Kidney (tissue), 14 donors: ENCODE results near the gene CCDC81. TPM values are rescaled to one million over a fixed set of nuclear protein-coding genes. Genes with fewer than 3 reads are reported as not detected.
A peak's percentile ranks its signal among the peaks of the same experiment; 100 is the strongest.

ENCODE experiments used
- DNase-seq, 5 donors: peaks; one replicate each; pipeline ENCODE4 v3.0.0-alpha.2; 2013 to 2020
- FAIRE-seq: peaks from 2 replicates; lab custom pipeline; 2012; peaks lifted over from hg19 to GRCh38; lab: Jason Lieb, UNC
- H3K27ac ChIP-seq, 2 donors: one replicate each; pipeline ENCODE4 v1.7.0; 2013; ENCODE audit warnings: low read depth in 2 of 2, low read length in 2 of 2, inconsistent platforms in 1 of 2
- H3K27me3 ChIP-seq: one replicate; pipeline ENCODE4 v1.7.1; 2013; ENCODE audit warnings: low read length, inconsistent platforms; ENCODE audit not compliant: control insufficient read depth, insufficient read depth
- H3K36me3 ChIP-seq, 3 donors: one replicate each; pipeline versions ENCODE4 v1.7.0 to v1.7.1; 2013; ENCODE audit warnings: low read length in 3 of 3, control low read depth in 1 of 3, inconsistent platforms in 1 of 3; ENCODE audit not compliant: insufficient read depth in 3 of 3, control insufficient read depth in 2 of 3
- H3K4me1 ChIP-seq, 3 donors: one replicate each; pipeline versions ENCODE4 v1.7.0 to v1.7.1; 2013; ENCODE audit warnings: low read length in 3 of 3, inconsistent platforms in 1 of 3, low read depth in 1 of 3; ENCODE audit not compliant: control insufficient read depth in 2 of 3, insufficient read depth in 2 of 3
- H3K4me3 ChIP-seq, 3 donors: one replicate each; pipeline versions ENCODE4 v1.7.0 to v1.8.1; 2013; ENCODE audit warnings: low read length in 3 of 3, control low read depth in 1 of 3, inconsistent platforms in 1 of 3
- H3K9ac ChIP-seq, 3 donors: one replicate each; pipeline versions ENCODE4 v1.7.0 to v1.7.1; 2013; ENCODE audit warnings: low read length in 3 of 3, control low read depth in 1 of 3, inconsistent platforms in 1 of 3
- H3K9me3 ChIP-seq, 3 donors: one replicate each; pipeline versions ENCODE4 v1.7.0 to v1.7.1; 2013; ENCODE audit warnings: low read length in 3 of 3, control low read depth in 1 of 3, inconsistent platforms in 1 of 3; ENCODE audit not compliant: control insufficient read depth in 2 of 3, insufficient read depth in 1 of 3
- intact Hi-C: fragments of 100-400 bp; cut with DNase I; formaldehyde crosslinking; loops from one replicate; pipeline ENCODE4 v1.11.1; 2022
- polyA plus RNA-seq: library from polyadenylated mRNA; stranded (reverse); fragments of 350-450 nt; fragmentation: Illumina TruSeq; extraction: RNeasy Lipid Tissue Mini Kit (QIAGEN cat#74804); gene quantifications from one replicate; pipeline ENCODE4 v1.2.3, GENCODE V29; 2014; ENCODE audit warnings: low read depth, low replicate concordance; ENCODE audit not compliant: insufficient read depth
- total RNA-seq: library from RNA; stranded (reverse); fragmentation: NEBNext Ultra II Directional; extraction: Animal tissue kit (Norgen Biotek cat#: 25700); gene quantifications from one replicate; pipeline ENCODE4 v1.2.1, GENCODE V29; 2021
- TF ChIP-seq, protein P1 (sequence below): IDR thresholded peaks from 3 replicates; pipeline ENCODE4 v1.5.1; 2012; ENCODE audit warnings: mild to moderate bottlenecking, moderate library complexity, borderline replicate concordance; ENCODE audit not compliant: insufficient read depth; ENCODE audit errors: extremely low read depth
- donor health status: control.
- donor health status: control.
- donor health status: control.
- donor health status: control.
- donor health status: control.
- donor health status: DM: yes; HTN: yes; CAD: no.
- donor health status: Normal renal cell carcinoma (clear cell type).

Gene CCDC81
- total and polyA plus RNA-seq, 2 donors from 2014 or later, result 0.54 to 1.1 TPM

DNA sequence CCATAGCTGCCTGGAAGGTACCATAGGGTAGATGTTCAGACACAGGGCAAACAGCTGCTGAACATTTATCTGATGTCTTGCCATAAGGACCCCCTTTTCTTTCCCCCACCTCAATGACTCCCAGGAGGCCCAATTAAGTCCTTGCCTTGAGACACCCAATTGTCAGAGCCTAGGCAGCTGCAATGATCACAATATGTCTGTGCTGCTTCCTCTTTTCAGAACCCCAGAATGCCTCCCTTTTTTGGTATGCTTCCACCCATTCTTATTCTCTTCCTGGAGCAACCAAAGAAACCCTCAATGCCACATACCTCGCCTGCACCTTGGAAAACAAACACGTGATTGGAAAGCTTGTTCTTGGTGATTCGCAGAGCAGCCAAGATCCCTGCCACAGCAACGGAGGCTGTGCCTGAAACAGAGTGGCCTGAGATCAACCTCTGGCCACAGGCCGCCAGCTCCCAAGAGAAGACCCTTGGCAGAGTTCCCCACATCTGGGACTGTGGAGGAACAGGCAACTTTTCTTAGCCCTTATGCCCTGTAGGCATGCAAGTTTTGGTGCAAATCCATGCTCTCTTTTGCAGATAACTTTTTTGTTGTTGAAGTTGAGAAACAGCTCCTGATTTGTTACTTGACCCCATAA is 75.4 kb downstream of the CCDC81 start:
- intact Hi-C loops, result no loop called here
- no peaks in the 10 kb centered on the region for H3K9me3 ChIP-seq
- no peaks in the 10 kb centered on the region for H3K27me3 ChIP-seq
- no peak for DNase-seq
- no peak overlapping the region for H3K9ac ChIP-seq
- no peak for FAIRE-seq
- no peak overlapping the region for H3K27ac ChIP-seq
- TF ChIP-seq, protein P1, sequence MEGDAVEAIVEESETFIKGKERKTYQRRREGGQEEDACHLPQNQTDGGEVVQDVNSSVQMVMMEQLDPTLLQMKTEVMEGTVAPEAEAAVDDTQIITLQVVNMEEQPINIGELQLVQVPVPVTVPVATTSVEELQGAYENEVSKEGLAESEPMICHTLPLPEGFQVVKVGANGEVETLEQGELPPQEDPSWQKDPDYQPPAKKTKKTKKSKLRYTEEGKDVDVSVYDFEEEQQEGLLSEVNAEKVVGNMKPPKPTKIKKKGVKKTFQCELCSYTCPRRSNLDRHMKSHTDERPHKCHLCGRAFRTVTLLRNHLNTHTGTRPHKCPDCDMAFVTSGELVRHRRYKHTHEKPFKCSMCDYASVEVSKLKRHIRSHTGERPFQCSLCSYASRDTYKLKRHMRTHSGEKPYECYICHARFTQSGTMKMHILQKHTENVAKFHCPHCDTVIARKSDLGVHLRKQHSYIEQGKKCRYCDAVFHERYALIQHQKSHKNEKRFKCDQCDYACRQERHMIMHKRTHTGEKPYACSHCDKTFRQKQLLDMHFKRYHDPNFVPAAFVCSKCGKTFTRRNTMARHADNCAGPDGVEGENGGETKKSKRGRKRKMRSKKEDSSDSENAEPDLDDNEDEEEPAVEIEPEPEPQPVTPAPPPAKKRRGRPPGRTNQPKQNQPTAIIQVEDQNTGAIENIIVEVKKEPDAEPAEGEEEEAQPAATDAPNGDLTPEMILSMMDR, result no peak
- H3K36me3 ChIP-seq, result peaks cover 0 to 3% (median 0%) of the 10 kb centered on the region in 3 donors
- H3K4me3 ChIP-seq, result no peak overlapping the region
- no peaks in the 10 kb centered on the region for H3K4me1 ChIP-seq

DNA sequence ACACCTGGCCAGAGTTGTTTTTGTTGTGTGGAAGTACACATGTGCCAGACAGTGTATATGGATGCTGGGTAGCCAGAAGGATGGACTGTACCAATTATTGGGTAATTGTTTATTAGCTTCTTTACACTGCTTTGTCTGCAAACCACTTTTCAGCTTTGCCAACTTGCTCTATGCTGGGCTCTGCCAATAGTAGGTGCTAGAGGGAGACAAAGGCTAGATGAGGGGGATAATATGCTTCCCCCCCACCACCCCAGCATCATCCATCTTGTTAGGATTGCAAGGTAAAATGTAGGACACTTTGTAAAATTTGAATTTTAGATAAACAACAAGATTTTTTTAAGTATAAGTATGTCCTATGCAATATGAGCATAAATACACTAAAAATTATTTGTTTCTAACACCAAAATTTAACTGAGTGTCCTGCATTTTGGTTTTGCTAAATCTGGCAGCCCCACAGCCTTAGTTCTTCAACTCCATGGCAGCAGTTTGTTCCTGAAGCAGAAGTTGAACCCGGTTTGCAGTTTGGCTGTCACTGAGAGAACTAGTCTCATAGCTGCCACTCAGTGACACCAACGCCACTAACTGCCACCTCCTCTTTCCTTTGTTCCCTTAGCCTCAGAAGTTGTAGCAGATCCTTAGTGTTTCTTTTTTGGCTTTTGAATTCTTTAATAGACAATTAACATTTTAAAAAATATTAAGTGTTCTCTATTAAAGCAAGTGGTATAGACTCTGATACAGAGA is 78.8 kb downstream of the CCDC81 start:
- DNase-seq (no peak), FAIRE-seq (no peak)
- Histone ChIP-seq H3K4me3 (no peak overlapping the region), H3K9me3 (no peaks in the 10 kb centered on the region), H3K4me1 (no peaks in the 10 kb centered on the region), H3K27ac (no peak overlapping the region), H3K9ac (no peak overlapping the region), H3K27me3 (no peaks in the 10 kb centered on the region), H3K36me3 (no peaks in the 10 kb centered on the region)
- TF ChIP-seq, protein P1, result no peak
- intact Hi-C loops, result no loop called here

DNA sequence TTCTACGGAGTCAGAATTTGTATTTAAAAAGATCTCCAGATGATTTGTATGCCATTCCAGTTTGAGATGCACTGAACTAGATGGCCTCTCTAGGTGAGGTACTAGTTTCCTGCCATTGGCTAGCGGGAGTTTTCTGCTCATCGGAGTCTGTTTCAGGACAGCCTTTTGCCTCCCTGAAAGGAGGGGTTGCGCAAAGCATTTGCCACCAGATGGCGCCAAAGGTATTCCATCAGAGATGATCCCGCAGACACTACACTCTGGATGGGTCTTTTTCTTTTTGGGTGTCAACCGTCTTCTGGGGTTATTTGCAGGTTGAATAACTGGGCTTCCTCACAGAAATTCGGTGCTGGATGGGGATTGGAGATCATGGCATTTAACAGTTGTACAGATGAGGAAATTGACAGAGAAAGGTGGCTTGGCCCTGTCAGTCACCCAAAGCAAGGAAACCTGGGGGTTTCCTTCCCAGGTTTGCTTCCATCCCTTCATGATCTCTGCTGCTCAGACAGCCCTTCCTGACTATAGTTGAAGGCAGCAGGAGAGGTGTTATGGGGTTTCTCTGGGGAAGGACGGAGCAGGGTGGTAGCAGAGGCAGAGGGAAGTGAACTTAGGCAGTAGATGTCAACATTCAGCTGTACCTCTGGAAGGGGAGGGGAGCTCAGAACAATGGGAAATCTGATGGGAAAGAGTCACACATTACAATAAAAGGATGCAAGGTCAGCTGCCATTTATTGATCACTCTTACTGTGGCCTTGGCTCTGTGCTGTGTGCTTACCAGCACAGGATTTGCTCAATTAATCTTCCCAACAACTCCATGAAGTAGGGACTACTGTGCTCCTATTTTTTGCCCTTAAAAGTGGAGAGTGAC is 81.6 kb downstream of the CCDC81 start:
- Histone ChIP-seq H3K9me3 (no peaks in the 10 kb centered on the region), H3K4me1 (peaks cover 0 to 2% (median 0%) of the 10 kb centered on the region in 3 donors), H3K27ac (no peak overlapping the region), H3K9ac (no peak overlapping the region), H3K36me3 (no peaks in the 10 kb centered on the region), H3K27me3 (no peaks in the 10 kb centered on the region), H3K4me3 (no peak overlapping the region)
- intact Hi-C loops, result loop anchor here (5.0 kb wide), 1 partner anchor 361 kb away; no protein-coding TSS in a partner anchor
- DNase-seq (peak; percentile 86 to 93 (median 87)), FAIRE-seq (no peak)
- TF ChIP-seq, protein P1, result peak; percentile 90
